ENCODE results near the gene AKR1C4.

- TF ChIP-seq CTCF (IDR thresholded peaks at IDR 0.05) (no peak), POLR2A (IDR thresholded peaks at IDR 0.05) (no peak)
Measured at GRCh38 chr10:5243521-5243987, 46.9 kb downstream of the AKR1C4 start.
